ENCODE data around the gene BRD8.

Gene BRD8

GRCh38 chr5:138115254-138115653 lies 63.2 kb downstream of the BRD8 start (continued):
- TF ChIP-seq CREB5 (CRISPR knock-in tag; IDR thresholded peaks at IDR 0.05; ENCODE audit: low read depth) (no peak), PPARA (CRISPR knock-in tag; IDR thresholded peaks at IDR 0.05; ENCODE audit: borderline replicate concordance) (no peak), TOX (CRISPR knock-in tag; IDR thresholded peaks at IDR 0.05; ENCODE audit: borderline replicate concordance) (no peak), SNAI2 (CRISPR knock-in tag; IDR thresholded peaks at IDR 0.05) (no peak), TCF4 (CRISPR knock-in tag; IDR thresholded peaks at IDR 0.05; ENCODE audit: borderline replicate concordance) (no peak), TSHZ2 (CRISPR knock-in tag; IDR thresholded peaks at IDR 0.05) (no peak), RARB (CRISPR knock-in tag; IDR thresholded peaks at IDR 0.05) (no peak), CSDC2 (CRISPR knock-in tag; IDR thresholded peaks at IDR 0.05) (no peak), ISL1 (CRISPR knock-in tag; IDR thresholded peaks at IDR 0.05) (no peak)

GRCh38 chr5:138111937-138112336 lies 66.5 kb downstream of the BRD8 start:
- TF ChIP-seq TOX (CRISPR knock-in tag; IDR thresholded peaks at IDR 0.05; ENCODE audit: borderline replicate concordance): no peak
- TF ChIP-seq ISL1 (CRISPR knock-in tag; IDR thresholded peaks at IDR 0.05): no peak
- no peak for TF ChIP-seq ZFP3 (CRISPR knock-in tag; IDR thresholded peaks at IDR 0.05)
- TF ChIP-seq ZNF565 (CRISPR knock-in tag; conservative IDR thresholded peaks at IDR 0.05; ENCODE audit: low read depth): no peak
- TF ChIP-seq ZNF8 (CRISPR knock-in tag; IDR thresholded peaks at IDR 0.05): no peak
- TF ChIP-seq ZFP30 (CRISPR knock-in tag; IDR thresholded peaks at IDR 0.05): no peak
- no peak for TF ChIP-seq GLIS3 (CRISPR knock-in tag; IDR thresholded peaks at IDR 0.05)
- TF ChIP-seq ARNTL (CRISPR knock-in tag; IDR thresholded peaks at IDR 0.05; ENCODE audit: borderline replicate concordance, low read depth): no peak
- no peak for TF ChIP-seq ZC3H10 (CRISPR knock-in tag; IDR thresholded peaks at IDR 0.05)
- TF ChIP-seq TSHZ2 (CRISPR knock-in tag; IDR thresholded peaks at IDR 0.05): no peak
- TF ChIP-seq CREB5 (CRISPR knock-in tag; IDR thresholded peaks at IDR 0.05; ENCODE audit: low read depth): no peak
- no peak for TF ChIP-seq ZNF70 (CRISPR knock-in tag; IDR thresholded peaks at IDR 0.05)
- TF ChIP-seq BACH2 (CRISPR knock-in tag; IDR thresholded peaks at IDR 0.05; ENCODE audit: borderline replicate concordance): no peak
- peak; percentile 79 for ATAC-seq

GRCh38 chr5:138111181-138111580 lies 67.2 kb downstream of the BRD8 start:
- TF ChIP-seq CREB5 (CRISPR knock-in tag; IDR thresholded peaks at IDR 0.05; ENCODE audit: low read depth) (no peak), BACH2 (CRISPR knock-in tag; IDR thresholded peaks at IDR 0.05; ENCODE audit: borderline replicate concordance) (no peak), ZNF8 (CRISPR knock-in tag; IDR thresholded peaks at IDR 0.05) (no peak), RARB (CRISPR knock-in tag; IDR thresholded peaks at IDR 0.05) (no peak), PATZ1 (CRISPR knock-in tag; IDR thresholded peaks at IDR 0.05; ENCODE audit: borderline replicate concordance) (no peak), ZNF70 (CRISPR knock-in tag; IDR thresholded peaks at IDR 0.05) (no peak), ISL1 (CRISPR knock-in tag; IDR thresholded peaks at IDR 0.05) (no peak)
- ATAC-seq: no peak
